GM19043 (cell line): ENCODE results near the gene STEEP1.
"Not testable (repeated sequence)": the region's sequence is repeated elsewhere in the genome, so short reads cannot be mapped to it uniquely, and the experiment has no call there.

ENCODE experiments used
- ATAC-seq: cut with Tn5 transposase; IDR thresholded peaks from one replicate; pipeline ENCODE4 v1.9.1; 2021; ENCODE audit warnings: low read depth; ENCODE audit not compliant: unreplicated experiment

STEEP1 gene

GRCh38 chrX:119537487-119537886 is 27.7 kb downstream of the STEEP1 start:
- ATAC-seq: no peak

- ATAC-seq: no peak
Measured at GRCh38 chrX:119529345-119530276, 35.6 kb downstream of the STEEP1 start.

- no peak for ATAC-seq
Measured at GRCh38 chrX:119523664-119524184, 41.5 kb downstream of the STEEP1 start.

GRCh38 chrX:119521246-119521645 is 44.0 kb downstream of the STEEP1 start:
- no peak for ATAC-seq

GRCh38 chrX:119518371-119518770 is 46.8 kb downstream of the STEEP1 start:
- no peak for ATAC-seq

- ATAC-seq: peak; percentile 83
Measured at GRCh38 chrX:119516157-119516702, 49.0 kb downstream of the STEEP1 start.

GRCh38 chrX:119512146-119512800 is 52.9 kb downstream of the STEEP1 start:
- ATAC-seq: no peak

GRCh38 chrX:119507206-119507605 is 58.0 kb downstream of the STEEP1 start:
- ATAC-seq: no peak

GRCh38 chrX:119505945-119506344 is 59.3 kb downstream of the STEEP1 start:
- ATAC-seq: no peak

- not testable (repeated sequence) for ATAC-seq
Measured at GRCh38 chrX:119505145-119505544, 60.1 kb downstream of the STEEP1 start.

- ATAC-seq: no peak
Measured at GRCh38 chrX:119503484-119503861, 61.7 kb downstream of the STEEP1 start.

- no peak for ATAC-seq
Measured at GRCh38 chrX:119502727-119503483, 62.3 kb downstream of the STEEP1 start.

GRCh38 chrX:119501511-119502148 is 63.6 kb downstream of the STEEP1 start:
- ATAC-seq: no peak

- no peak for ATAC-seq
Measured at GRCh38 chrX:119500061-119500800, 65.0 kb downstream of the STEEP1 start.

- no peak for ATAC-seq
Measured at GRCh38 chrX:119497185-119497584, 68.0 kb downstream of the STEEP1 start.

GRCh38 chrX:119495734-119496726 is 69.2 kb downstream of the STEEP1 start:
- ATAC-seq: no peak

GRCh38 chrX:119493851-119494495 is 71.2 kb downstream of the STEEP1 start:
- not testable (repeated sequence) for ATAC-seq

GRCh38 chrX:119492463-119492862 is 72.7 kb downstream of the STEEP1 start:
- no peak for ATAC-seq
